NOMO-1 (cell line): Measurements from ENCODE around the gene ST14.
A peak's percentile ranks its signal among the peaks of the same experiment; 100 is the strongest.

ENCODE experiments used
- DNase-seq, 2 experiments: peaks; one replicate each; lab custom pipeline; 2025; ENCODE audit not compliant: unreplicated experiment in 2 of 2; lab: John Stamatoyannopoulos, UW

The ST14 gene

DNA sequence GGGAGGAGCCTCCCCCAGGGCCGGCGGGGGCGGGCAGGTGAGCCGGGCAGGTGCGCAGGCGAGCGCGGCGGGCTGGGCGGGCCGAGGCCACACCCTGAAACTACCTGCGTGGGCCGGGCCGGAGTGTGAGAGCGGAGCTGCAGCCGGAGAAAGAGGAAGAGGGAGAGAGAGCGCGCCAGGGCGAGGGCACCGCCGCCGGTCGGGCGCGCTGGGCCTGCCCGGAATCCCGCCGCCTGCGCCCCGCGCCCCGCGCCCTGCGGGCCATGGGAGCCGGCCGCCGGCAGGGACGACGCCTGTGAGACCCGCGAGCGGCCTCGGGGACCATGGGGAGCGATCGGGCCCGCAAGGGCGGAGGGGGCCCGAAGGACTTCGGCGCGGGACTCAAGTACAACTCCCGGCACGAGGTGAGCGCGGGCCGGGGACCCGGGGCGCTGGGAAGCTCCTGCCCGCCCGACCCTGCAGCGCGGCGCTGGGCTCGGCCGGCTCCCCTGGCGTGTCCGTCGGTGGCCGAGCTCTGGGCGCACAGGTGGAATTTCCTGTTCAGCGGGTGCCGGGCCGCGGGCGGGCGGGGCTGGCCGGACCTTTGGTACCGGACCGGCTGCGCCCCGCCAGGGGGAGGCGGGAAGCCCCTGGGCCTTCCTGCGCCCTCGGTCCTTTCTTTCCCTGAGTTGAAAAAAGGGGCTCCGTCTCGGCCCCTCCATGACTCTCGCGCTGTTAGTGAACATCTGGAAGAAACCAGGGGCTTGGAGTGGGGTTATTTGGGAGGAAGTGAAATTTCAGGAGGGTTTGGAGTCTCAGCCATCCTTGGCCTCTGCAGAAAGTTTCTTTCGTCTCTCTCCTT lies at the start of gene ST14:
ST14 (plus strand) TSS at position 126 of the 841 bp plus-strand sequence; CDS start at position 324, 198 bp downstream.
- peak; percentile 29 to 65 for DNase-seq

DNA sequence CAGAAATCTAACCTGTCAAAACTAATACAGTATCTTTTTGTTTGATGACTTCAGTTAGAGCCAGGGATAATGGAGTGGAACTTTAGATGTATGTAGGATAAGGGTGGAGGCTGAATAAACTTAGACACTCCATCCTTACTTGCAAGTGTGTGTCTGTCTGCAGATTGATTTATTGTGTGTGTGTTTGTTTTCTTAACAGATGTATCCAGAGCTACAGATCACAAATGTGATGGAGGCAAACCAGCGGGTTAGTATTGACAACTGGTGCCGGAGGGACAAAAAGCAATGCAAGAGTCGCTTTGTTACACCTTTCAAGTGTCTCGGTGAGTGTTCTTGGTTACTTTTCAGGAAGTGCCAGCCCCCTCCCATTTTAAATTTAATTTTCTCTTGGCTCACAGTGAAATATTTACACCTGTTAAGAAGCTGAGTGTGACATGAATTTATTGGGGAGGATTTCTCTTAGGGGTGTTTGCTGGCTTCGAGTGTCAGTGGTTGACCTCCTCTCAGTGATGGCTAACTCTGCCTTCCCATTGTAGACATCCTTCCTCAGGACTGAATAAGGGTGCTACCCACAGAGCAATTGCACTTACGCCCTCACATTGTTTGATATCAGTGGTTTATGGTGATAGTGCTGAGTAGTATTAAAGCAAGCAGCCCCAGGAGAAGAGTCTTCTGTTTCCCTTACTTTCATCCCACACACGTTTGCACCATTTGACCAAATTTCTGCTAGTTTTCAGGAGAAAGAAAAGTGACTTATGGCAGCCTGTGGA lies 49.1 kb upstream of the ST14 start:
- no peak for DNase-seq

DNA sequence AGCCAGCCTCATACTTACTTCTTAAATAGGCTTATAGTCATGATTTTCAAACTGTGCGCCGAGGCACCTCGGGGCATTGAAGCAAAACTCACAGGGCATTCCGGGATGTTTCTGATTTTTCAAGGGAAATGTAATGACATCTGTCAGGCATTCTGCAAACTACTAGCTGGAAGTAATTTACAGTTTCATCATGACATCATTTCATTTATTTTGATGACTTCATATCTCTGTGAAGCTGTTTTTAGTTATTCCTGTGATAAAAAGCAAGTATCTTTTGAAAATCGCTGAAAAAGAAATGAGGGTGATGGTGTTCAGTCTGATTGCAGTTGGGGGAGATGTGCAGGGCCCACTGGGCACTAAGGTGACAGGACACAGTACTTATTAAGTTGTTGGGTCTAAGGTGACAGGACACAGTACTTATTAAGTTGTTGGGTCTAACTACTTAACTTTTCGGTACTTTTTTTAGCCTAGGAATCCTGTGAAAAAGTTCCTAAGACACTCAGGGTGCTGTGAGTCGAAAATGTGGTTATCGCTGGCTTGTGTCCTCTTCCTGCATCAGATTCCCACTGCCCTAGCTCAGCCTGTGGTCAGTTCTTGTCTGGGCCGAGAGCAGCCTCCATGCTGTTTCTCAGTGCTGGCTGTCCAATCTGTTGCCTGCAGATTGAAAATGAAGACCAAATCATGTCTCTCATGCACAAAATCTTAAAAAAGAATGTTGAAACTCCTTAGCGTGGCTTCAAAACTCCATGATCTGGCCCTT lies 47.3 kb upstream of the ST14 start:
- DNase-seq: no peak

DNA sequence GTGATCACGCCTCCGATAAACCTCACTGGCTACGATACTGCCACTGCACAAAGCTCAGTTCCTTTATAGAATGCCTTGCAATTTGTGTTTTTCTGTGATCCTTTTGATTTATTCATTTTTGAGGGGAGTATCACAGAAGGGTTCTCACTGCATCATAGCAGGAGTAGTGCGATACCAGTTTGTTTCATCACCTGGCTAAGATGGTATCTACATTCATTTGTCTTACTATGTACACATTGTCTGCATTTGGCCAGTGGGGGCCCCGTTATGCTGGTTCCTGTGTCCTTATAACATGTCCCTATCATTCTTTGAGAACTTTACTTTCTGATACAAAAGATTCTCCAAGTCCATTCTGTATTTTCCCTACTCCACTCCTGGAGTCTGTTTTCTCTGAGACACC lies 45.3 kb upstream of the ST14 start:
- DNase-seq: no peak

DNA sequence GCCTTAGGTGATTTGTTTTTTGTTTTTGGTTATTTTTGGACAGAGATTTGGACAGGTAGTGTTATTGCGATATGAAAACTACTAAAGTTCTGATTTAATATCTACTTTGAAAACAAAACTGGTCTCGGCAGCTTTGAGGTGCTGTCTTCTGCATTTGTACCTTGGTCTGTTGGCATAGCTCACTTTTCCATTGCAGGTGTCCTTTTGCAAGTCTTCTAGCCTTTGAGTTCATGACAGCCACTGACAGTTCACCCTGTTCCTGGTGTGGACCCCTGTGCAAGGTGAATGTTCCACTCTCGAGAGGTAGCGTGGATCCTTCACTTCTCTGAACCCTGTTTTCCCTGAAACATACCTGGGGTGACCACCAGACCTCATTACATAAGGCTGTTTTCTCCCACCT lies 44.9 kb upstream of the ST14 start:
- DNase-seq: no peak

DNA sequence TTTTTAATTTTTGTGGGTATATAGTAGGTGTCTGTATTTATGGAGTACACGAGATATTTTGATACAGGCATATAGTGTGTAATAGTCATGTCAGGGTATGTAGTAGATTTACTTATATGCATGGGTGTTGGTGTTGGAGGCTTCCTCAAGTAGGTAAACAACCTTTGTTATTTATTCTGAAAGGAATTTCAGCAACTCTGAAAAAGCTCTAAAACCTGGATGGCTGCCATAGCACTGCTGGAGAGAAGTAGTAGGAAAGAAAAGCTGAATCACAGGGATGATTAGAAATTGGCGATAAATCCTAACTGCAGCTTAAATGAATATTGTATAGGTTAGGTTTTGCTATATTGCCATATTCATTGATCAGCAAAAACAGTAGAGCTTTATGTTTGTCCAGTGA lies 44.4 kb upstream of the ST14 start:
- no peak for DNase-seq

DNA sequence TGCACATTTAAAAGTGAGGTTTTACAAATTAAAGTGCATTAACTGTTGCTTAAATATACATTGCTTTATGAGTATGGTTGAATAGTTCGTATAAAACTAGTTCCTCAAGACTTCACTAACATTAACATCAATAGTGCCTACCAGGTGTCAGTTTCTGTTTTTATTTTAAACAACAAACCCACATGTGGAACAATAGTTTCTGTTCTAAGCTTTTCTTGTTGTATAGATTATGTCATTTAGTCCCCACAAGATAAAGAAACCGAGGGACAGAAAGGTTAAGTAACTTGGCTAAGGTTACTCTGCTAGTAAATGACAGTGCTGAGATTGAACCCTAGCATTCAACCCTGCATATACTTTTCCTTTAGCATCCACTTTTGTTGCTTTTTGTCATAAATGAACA lies 41.4 kb upstream of the ST14 start:
- DNase-seq: no peak

DNA sequence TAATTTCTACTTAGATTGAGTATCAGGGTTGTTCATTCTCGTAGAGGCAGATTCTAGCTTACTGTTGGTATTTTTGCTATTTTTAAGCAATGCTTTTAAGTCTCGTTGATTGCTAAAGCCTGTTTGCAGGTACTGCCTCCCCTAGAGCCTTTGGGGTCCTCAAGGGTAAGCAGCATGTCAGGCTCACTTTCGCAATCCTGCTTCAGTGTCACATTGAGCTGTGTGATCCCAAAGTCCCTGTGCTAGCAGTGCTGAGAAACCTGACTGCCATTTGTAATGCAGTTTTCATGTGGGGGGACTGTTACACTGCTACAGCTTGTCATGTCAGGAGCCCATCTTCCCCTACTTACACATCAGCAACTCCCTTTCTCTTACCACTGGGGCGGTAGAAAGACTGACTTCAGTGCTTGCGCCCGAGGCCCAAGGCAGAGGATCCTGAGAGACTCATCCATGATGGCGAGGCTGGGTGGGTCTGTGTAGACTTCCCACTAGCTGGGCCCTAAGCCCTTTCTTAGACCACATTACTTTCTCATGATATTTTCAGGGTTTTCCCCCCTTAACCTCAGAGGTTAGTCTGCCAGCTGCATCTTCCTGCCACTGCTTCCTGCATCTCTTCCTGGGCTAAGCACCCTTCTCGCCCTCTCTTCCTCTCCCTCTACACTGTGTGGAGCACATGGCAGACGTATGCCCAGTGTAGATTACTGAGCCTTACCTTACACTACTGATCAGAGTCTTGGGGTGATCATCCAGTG lies 40.8 kb upstream of the ST14 start:
- DNase-seq: no peak

DNA sequence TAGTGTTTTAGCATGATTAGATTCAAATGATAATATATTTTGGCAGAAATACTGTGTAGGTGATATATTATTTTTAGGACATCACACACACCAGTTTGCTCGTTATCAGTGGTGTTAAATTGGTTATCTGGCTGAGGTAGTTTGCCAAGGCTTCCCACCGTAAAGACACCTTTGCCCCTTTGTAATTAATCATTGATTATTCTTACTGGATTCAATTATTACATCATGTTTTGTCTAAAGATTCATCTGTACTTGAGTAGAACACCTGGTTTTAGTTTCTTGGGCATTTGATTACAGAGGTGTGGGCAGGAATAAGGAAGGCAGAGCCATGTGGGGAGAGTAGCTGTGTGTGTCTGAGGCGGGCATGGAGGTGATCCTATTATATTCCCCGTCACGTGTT lies 39.5 kb upstream of the ST14 start:
- DNase-seq: no peak

DNA sequence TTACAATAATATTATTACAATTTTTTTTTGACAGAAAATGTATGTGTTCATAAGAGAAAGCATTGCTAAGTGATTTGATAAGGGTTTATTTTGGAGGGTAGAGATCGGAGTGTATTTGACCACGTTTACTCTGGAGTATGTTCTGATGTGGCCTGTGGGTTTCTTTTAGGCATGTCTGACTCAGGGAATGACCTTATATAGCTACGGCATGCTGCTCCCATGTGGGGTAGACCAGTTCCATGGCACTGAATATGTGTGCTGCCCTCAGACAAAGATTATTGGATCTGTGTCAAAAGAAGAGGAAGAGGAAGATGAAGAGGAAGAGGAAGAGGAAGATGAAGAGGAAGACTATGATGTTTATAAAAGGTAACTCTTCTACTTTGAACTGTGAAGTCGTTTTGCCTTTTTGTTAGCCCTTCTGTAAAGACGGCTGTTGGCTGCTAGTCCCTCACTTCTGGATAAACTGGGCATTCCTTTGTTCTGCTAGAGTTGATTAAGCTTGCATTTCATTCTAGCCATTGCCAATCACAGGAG lies 38.1 kb upstream of the ST14 start:
- DNase-seq: no peak

DNA sequence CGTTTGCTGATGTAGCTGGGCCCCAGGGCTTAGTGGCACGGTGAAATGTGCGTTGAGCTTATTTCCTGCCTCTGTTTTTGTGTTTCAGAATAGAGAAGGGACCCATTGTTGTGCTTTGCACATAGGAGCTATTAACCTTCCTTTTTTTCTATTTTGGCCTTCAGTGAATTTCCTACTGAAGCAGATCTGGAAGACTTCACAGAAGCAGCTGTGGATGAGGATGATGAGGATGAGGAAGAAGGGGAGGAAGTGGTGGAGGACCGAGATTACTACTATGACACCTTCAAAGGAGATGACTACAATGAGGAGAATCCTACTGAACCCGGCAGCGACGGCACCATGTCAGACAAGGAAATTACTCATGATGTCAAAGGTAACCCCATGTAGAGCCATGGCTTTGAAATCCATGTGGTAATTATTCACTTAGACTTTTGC lies 37.4 kb upstream of the ST14 start:
- peak in 1 of 2 experiments; percentile 19 for DNase-seq

DNA sequence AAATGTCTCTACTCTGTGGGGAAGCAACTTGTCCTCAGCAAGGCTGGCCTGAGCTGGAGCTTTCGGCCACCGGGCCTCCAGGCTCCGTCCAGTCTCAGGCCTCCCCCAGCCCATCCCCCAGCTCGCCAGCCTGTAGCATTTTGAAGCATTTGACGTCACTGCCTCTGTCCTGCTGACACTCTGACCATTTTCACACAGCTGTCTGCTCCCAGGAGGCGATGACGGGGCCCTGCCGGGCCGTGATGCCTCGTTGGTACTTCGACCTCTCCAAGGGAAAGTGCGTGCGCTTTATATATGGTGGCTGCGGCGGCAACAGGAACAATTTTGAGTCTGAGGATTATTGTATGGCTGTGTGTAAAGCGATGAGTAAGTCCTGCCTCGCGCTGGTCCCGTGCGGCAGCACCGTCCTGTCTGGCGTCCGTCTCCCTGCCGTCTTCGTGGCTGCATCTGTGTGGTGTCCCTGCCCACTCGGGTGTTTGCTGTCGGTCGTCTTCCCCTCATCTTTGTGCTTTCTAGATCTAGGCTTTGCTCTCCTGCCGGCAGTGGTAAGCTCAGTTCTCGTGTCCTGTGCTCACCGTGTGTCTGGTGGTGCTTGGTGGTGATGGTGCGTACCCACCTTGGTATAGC lies 36.1 kb upstream of the ST14 start:
- DNase-seq: no peak

DNA sequence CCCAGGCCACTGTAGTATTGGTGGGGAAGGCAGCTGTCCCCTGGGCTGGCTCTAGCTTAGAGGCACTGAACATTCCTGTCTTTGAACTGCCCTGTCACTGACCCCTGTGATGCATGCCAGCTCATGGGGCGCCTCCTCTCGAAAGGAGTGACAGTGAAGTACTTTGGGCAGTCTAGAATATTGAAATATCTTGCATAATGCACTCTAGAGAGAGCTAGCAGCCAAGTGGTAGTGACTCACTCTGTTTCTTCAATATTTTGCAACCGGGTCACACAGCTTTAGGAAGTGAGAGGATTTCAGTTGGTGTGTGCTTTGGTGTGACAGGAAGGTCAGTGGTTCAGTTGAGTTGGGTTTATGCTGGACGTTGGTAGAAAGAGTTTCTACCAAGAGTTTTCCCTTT lies 35.5 kb upstream of the ST14 start:
- peak; percentile 94 to 99 for DNase-seq

DNA sequence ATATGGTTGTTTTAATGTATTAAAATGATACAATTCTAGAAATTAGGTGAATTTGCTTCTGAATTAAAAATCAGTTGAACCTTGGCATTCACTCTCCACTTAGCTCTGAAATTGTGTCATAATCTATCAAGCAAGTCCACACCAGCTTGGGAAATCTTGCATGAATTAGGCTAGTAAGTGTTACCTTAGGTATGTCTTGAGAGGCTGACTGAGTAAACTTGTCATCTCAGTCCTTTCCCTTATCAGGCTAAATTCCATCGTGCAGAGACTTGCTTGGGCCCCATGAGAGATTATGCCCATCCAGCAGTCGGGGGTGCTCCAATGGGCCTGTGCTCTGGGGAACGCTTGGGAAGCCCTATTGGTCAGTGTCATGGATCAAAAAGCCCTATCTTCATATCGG lies 33.9 kb upstream of the ST14 start:
- DNase-seq: no peak

DNA sequence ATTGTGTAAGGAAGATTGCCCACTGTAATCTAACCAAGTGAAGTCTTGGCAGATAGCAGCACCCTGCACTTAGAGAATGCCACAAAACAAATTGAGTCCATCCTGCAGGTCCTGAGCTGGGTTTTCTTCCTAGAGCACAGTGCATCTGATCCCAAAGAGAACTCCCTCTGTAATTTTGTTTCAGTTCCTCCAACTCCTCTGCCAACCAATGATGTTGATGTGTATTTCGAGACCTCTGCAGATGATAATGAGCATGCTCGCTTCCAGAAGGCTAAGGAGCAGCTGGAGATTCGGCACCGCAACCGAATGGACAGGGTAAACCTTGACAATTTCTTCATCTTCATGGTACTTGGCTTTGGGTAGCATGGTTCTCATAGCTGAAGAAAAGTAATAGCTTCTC lies 33.1 kb upstream of the ST14 start:
- no peak for DNase-seq

DNA sequence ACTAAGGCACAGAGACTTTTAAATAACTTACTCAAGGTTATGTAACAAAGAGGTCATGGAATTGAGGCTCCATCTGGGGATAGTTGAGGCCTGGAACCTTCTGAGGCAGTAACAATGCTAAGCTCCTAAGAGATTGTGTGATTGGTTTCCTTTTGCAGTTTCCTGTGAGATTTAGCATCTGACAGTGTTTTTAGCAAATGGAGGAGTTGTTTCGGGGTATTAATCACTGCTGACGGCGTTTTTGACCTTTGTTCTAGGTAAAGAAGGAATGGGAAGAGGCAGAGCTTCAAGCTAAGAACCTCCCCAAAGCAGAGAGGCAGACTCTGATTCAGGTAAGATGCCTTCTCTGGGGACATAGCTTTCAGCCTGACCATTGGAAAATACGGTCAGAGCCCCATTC lies 32.1 kb upstream of the ST14 start:
- no peak for DNase-seq

DNA sequence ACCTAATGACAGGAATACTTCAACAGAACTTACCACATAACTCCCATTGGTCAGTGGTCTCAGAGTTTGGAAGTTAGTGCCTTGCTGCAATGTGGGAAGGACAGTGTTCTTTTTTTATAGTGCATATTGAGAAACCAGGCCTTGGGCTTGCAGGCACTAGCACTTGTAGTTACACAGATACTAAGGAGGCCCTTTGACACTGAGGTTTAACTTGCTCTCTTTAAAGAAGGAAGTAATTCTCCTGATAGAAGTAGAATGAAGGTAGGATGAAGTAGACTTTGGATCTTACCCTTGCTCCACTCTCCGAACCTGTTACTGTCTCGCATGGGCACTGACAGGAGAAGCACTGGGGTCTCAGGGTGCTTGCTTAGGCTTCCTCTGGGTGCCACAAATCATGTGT lies 31.0 kb upstream of the ST14 start:
- peak; percentile 65 to 79 for DNase-seq

DNA sequence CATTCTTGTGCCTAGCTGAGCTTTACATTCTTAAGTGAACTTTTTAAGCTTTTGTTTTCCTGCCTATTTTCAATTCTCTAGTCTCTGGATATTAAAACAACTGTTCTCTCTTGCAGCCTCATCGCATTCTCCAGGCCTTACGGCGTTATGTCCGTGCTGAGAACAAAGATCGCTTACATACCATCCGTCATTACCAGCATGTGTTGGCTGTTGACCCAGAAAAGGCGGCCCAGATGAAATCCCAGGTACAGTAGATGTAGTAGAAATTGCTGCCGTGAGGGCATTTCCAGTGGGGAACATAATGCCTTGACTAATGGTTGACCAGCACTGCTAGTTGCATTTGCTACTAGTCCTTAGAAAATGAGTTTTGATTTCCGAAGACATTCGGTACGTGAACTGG lies 29.7 kb upstream of the ST14 start:
- DNase-seq: no peak

DNA sequence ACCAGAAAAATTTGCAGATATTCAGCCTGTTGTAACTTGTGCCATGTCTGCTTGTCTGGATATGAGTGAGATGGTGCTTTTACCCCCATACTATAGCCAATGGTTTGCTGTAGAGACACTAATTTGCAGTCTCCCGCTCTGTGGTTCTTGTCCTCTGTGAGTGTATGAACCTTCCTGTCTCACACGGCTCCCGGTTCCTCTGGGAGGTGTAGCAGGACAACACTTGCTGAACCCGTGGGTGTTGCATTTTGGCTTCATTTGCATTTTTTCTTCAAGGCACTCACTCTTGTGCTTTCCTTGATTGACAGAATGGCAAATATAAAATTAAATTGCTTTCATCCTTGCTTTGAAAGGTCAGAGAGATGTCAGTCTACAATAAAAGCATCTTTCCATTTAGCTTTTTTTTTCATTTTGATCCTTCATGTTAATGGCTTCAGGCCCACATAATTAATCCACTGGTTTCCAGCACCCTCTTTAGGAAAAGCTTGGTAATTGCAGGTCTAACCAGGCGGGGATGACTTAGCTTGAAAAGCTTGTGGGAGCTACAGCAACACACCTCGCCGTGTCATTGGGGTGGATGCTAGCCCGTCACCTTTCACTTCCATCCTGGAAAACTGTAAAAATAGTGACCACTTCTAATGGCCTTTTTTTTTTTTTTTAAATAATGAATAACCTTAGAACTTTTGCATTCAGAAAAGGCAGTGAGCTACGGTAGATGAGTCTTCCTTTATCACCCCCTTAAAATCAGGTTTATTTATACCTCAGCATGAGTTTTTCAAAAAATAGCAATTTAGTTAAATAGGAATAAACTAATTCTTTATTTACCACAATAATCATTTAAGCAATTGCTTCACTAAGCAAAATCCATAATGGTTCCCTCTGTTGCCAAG lies 27.4 kb upstream of the ST14 start:
- peak; percentile 55 to 64 for DNase-seq
